Measurements from ENCODE around the gene GNA12.

The GNA12 gene

DNA sequence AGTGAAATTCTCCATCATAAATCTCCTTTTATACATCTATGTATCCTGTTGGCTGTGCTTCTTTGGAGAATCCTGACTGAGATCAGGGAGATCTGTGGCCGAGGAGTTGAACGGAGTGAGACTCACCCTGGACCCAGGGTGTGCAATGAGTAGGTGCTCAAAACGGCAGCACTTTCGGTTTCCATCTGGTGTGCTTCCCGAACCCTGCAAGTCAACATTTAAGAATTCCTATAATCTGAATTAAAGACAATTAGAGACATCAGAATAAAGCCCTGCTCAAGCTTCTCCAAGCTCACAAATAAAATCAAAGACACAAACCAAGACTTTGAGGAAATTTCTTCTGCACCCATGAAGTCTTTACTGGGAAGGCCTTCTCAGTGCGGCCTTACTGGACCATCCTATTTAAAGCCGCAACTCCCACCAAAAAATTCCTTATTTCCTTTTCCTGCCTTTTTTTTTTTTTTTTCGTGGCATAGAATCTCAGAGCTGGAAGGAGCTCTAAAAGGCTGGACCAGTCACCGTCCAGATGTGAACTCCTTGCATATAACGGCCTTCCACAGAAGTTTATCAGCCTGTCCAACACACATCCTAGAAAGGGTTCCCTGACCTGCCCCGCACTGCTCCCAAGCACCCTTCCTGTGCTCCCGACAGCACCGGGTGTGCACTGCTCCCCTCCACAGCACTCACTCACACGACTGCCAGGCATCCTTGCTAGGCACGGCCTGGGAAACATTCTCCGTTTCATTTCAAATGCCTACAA lies 29.7 kb downstream of the GNA12 start:
- Histone ChIP-seq H2AFZ (ENCODE audit: low read depth, low read length) (no peak overlapping the region), H3K27me3 (ENCODE audit: insufficient read depth, low read length) (no peaks in the 10 kb centered on the region), H3K4me3 (ENCODE audit: low read length) (no peak overlapping the region), H3K9me3 (ENCODE audit: low read length) (peaks cover 17% of the 10 kb centered on the region), H3K4me1 (ENCODE audit: insufficient read depth, low read length) (no peaks in the 10 kb centered on the region), H3K36me3 (ENCODE audit: insufficient read depth, low read length) (no peaks in the 10 kb centered on the region)

DNA sequence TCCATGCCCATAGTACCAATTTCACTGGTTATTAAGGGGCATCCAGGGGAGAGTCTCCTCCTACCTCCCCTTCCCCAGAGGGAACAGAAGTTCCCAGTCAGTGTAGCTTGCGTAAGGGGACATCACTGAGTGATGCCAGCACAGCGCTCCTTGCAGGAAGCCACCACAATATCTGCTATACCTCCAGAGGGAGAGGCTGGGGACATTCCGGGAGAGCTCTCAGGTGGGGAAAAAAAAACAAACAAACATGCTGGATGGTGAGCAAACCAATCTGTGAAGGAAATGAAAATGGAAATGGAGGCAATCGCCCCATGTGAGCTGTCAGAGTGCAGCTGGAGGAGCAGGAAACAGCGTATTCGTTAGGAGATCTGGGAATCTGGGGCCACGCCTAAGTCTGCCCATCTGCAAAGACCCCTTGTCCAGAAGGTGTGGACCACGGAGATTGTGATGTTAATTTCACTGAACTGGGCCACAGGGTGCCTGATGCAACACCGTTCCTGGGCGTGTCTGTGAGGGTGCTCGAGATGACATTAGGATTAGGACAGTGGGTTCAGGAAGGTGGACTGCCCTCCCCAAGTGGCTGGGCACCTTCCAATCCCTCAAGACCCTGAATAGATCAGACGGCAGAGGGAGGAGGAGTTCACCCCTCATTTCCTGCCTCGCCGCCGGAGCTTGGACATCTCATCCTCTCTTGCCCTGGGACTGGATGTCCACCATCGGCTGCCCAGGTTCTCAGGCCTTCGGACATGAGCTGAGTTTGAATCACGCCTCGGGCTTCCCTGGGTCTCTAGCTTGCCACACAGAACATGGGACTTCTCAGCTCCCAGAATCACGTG lies 30.5 kb downstream of the GNA12 start:
- Histone ChIP-seq H3K27me3 (ENCODE audit: insufficient read depth, low read length) (no peaks in the 10 kb centered on the region), H3K4me1 (ENCODE audit: insufficient read depth, low read length) (no peaks in the 10 kb centered on the region), H3K9me3 (ENCODE audit: low read length) (peaks cover 17% of the 10 kb centered on the region), H3K36me3 (ENCODE audit: insufficient read depth, low read length) (no peaks in the 10 kb centered on the region), H3K4me3 (ENCODE audit: low read length) (no peak overlapping the region), H2AFZ (ENCODE audit: low read depth, low read length) (no peak overlapping the region)

DNA sequence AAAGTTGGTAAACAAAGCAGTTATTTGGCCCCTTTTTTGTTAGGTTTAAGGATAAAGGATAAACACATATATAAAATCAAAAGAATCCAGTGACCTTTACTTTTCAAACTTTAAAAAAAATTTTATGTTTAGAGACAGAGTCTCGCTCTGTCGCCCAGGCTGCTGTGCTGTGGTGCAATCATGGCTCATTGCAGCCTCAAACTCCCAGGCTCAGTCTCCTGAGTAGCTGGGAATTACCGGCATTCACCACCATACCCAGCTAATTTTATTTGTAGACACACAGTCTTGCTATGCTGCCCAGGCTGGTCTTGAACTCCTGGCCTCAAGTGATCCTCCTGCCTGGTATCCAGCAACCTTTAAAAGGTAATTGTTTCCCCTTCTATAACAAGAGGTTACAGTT lies 31.3 kb downstream of the GNA12 start:
- Histone ChIP-seq H3K4me3 (ENCODE audit: low read length) (no peak overlapping the region), H3K4me1 (ENCODE audit: insufficient read depth, low read length) (no peaks in the 10 kb centered on the region), H3K9me3 (ENCODE audit: low read length) (peaks cover 20% of the 10 kb centered on the region), H2AFZ (ENCODE audit: low read depth, low read length) (no peak overlapping the region), H3K27me3 (ENCODE audit: insufficient read depth, low read length) (no peaks in the 10 kb centered on the region), H3K36me3 (ENCODE audit: insufficient read depth, low read length) (no peaks in the 10 kb centered on the region)

DNA sequence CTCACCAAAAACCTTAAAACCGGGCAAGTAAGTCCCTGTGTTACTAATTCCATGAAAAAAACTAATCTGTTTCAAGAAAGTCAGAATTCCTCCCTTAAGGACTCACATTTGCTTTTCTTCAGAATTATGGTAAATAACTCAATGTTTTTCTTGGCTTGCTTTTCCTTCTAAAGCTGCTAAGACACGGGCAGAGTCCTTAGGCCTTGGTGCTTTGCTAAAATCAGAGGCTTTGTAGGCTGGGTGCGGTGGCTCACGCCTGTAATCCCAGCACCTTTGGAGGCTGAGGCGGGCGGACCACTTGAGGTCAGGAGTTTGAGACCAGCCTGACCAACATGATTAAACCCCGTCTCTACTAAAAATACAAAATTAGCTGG lies 32.0 kb downstream of the GNA12 start:
- no peaks in the 10 kb centered on the region for H3K36me3 ChIP-seq (ENCODE audit: insufficient read depth, low read length)
- H2AFZ ChIP-seq (ENCODE audit: low read depth, low read length), result no peak overlapping the region
- H3K4me3 ChIP-seq (ENCODE audit: low read length), result no peak overlapping the region
- no peaks in the 10 kb centered on the region for H3K27me3 ChIP-seq (ENCODE audit: insufficient read depth, low read length)
- no peaks in the 10 kb centered on the region for H3K4me1 ChIP-seq (ENCODE audit: insufficient read depth, low read length)
- H3K9me3 ChIP-seq (ENCODE audit: low read length), result peaks cover 20% of the 10 kb centered on the region

DNA sequence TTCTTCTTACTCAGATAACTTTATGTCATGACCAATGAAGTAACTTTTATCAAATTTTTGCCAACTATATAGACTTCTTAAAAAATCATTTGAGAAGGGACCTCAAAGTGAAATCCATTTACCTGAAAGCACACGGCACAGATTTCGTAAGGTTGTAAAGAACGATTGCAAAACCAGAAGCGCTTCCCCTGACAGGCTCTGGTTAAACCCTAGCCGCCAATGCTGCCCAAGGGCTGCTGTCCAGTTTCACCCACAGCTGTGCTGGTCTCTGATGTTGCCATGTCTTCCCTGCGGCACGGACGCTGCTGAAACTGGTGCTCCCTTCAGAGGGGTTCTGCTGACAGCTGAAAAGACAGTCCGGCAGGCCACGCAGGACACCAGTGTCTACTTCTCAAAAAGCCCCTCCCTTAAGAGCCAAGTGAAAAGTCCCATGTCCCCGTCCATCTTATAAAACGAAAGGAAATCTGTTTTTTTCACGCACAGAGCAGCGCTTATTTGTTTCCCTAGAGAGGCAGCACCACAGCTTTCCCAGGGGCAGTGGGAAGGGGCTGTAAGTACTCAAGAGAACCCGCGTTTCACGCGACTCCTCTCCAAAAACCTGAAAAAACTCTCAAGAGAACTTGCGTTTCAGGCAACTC lies 32.5 kb downstream of the GNA12 start:
- H3K36me3 ChIP-seq (ENCODE audit: insufficient read depth, low read length), result no peaks in the 10 kb centered on the region
- peaks cover 20% of the 10 kb centered on the region for H3K9me3 ChIP-seq (ENCODE audit: low read length)
- no peaks in the 10 kb centered on the region for H3K27me3 ChIP-seq (ENCODE audit: insufficient read depth, low read length)
- no peaks in the 10 kb centered on the region for H3K4me1 ChIP-seq (ENCODE audit: insufficient read depth, low read length)
- H3K4me3 ChIP-seq (ENCODE audit: low read length), result no peak overlapping the region
- no peak overlapping the region for H2AFZ ChIP-seq (ENCODE audit: low read depth, low read length)

DNA sequence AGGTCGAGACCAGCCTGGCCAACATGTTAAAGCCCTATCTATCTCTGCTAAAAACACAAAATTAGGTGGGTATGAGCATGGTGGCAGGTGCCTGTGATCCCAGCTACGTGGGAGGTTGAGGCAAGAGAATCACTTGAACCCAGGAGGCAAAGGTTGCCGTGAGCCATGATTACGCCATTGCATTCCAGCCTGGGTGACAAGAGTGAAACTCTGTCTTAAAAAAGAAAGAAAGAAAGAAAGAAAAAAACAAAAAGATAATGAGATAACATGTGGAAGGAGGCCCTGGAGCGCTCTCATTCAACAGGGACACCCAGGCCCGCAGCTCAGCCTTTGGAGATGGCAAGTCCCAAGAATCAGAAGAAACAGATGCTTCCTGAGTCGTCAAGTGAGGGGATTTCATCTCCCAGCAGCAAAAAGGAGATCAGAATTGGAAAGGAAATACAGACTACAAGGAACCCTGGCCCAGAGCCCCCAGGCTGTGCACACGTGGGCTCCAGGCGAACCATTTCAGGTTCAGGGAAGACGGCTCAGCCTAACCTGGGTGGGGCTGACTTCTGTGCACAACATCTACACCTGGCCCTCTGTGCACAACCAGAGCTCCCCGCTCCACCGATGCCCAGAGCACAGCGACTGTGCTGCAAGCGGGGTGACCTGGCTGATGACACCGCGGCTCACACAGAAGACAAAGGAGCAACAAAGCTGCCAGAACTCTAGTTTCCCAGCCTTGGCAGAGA lies 33.3 kb downstream of the GNA12 start:
- no peak overlapping the region for H3K4me3 ChIP-seq (ENCODE audit: low read length)
- H3K4me1 ChIP-seq (ENCODE audit: insufficient read depth, low read length), result no peaks in the 10 kb centered on the region
- no peaks in the 10 kb centered on the region for H3K36me3 ChIP-seq (ENCODE audit: insufficient read depth, low read length)
- H3K9me3 ChIP-seq (ENCODE audit: low read length), result peaks cover 20% of the 10 kb centered on the region
- no peaks in the 10 kb centered on the region for H3K27me3 ChIP-seq (ENCODE audit: insufficient read depth, low read length)
- H2AFZ ChIP-seq (ENCODE audit: low read depth, low read length), result no peak overlapping the region

DNA sequence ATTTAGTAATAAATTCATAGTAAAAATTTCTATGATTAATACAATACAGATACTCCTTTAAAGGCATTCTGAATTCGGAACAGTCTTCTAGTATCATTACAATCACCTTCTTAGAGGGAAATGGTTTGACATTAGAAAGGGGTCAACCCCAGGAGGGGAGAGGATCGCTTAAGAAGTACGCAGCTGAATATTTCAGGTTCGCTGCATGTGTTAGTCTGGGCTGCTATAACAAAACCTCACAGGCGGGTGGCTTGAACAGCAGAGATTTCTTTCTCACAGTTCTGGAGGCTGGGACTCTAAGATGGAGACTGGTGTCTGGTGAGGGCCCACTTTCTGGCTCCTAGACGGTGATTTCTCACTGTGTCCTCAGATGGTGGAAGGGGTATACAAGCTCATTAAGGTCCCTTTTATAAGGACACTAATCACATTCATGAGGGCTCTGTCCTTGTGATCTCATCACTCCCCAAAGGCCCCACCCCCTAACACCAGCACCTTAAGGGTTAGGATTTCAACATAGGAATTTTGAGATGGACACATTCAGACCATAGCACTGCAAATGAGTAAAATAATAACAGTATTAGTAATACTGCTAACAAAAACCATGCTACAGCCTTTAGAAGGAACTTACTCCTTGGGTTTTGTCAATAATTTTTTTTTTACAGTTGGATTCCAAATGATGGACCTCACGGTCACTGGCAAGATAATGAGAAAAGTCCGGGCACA lies 34.0 kb downstream of the GNA12 start:
- H3K4me3 ChIP-seq (ENCODE audit: low read length), result no peak overlapping the region

DNA sequence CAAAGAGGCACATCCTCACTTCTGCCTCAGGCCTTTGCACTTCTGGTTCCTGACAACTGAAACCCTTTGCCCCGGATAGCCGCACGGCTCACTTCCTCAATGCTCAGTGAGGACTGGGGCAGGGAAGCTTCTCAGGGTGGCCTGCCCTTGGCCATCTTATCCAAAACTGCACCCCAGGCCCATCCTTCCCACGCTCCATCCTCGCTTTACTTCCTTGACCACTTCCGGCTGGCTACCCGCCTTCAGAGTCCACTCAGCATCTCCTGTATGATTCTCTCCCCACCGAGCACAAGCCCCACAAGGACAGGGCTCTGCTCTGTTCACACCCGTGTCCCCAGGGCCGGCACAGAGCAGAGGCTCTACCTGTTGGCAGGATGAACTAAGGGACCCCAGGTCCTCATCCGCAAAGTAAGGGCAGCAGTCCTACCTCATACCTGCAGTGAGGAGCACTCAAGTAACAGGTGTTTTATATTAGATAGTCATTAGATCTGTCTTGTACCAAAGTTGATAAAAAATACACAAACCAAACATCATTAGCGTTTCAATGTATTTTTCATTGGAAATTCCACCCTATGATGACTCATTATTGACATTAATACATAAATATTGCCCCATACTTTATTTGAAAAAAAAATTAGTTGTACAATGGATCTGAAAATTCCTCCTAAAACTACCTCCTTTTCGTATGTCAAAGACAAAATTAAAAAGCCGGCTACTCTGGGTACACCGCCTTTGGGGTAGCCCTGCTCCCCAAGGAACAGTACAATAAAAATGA lies 35.0 kb downstream of the GNA12 start:
- Histone ChIP-seq H3K4me1 (ENCODE audit: insufficient read depth, low read length) (no peaks in the 10 kb centered on the region), H3K27me3 (ENCODE audit: insufficient read depth, low read length) (no peaks in the 10 kb centered on the region), H2AFZ (ENCODE audit: low read depth, low read length) (no peak overlapping the region), H3K9me3 (ENCODE audit: low read length) (peaks cover 11% of the 10 kb centered on the region), H3K4me3 (ENCODE audit: low read length) (no peak overlapping the region), H3K36me3 (ENCODE audit: insufficient read depth, low read length) (no peaks in the 10 kb centered on the region)

More for the DNA sequence above, 34.0 kb downstream of the GNA12 start:
- H3K9me3 ChIP-seq (ENCODE audit: low read length), result peaks cover 18% of the 10 kb centered on the region
- H2AFZ ChIP-seq (ENCODE audit: low read depth, low read length), result no peak overlapping the region
- H3K36me3 ChIP-seq (ENCODE audit: insufficient read depth, low read length), result no peaks in the 10 kb centered on the region
- H3K4me1 ChIP-seq (ENCODE audit: insufficient read depth, low read length), result no peaks in the 10 kb centered on the region
- H3K27me3 ChIP-seq (ENCODE audit: insufficient read depth, low read length), result no peaks in the 10 kb centered on the region

DNA sequence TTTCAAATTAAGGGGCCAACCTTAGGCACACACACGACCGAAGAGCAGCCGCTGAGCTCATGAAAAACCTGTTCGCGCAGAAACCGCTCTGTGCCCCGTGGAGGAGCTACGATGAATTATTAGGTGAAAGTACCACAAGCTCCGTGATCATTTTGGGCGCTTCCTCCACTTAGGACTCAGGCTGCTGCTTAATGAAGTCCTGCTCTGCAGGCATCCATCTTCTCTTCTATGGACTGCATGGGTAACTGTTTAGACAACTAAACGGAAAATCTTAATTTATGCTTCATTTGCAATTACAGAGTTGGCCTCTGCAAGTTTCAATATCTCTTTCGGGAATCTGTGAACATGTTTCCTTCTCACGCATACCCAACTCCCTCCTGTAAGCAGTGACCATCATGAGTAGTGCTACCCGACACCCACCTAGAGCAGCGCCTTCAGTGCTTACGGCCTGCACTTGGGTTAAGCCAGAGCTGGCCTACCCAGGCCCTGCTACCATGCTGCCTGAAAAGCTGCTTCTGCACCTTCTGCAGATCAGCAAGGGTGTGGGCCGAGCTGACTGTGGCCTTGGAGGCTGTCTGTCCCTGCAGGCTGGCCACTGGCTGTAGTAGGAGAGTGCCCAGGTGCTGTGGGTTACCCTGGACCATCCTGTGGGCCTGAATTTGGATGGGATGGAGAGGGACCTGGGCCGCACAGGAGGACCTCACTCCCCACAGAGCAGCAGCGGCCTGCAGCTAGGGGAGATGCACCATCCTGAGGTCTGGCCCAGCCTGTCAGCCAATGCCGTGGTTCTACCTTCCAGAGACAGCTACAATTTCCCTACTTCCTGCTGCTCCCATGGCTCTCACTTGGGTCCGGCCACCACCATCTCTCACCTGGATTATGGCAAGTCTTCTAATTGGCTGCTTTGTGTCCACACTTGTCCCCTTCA lies 36.0 kb downstream of the GNA12 start:
- Histone ChIP-seq H3K36me3 (ENCODE audit: insufficient read depth, low read length) (no peaks in the 10 kb centered on the region), H3K27me3 (ENCODE audit: insufficient read depth, low read length) (no peaks in the 10 kb centered on the region), H3K4me3 (ENCODE audit: low read length) (no peak overlapping the region), H3K9me3 (ENCODE audit: low read length) (peaks cover 11% of the 10 kb centered on the region), H3K4me1 (ENCODE audit: insufficient read depth, low read length) (no peaks in the 10 kb centered on the region), H2AFZ (ENCODE audit: low read depth, low read length) (no peak overlapping the region)

DNA sequence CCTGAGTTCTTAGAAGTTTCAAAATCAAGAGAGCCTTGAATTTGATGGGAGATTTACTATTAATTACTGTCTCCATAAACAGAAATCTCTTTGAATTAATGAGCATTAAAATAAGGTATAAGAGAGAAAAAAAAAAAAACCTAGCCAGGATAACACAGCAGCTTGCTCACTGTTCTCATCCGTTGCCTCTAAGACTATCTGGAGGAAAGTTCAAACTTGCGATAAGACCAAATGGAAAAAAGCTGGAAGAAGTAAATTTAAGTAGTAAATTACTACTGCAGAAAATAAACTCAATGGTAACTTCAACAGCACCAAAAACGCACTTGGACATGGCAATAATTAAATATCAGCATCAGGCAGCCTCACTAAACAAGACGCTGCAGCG lies 36.7 kb downstream of the GNA12 start:
- Histone ChIP-seq H2AFZ (ENCODE audit: low read depth, low read length) (no peak overlapping the region), H3K36me3 (ENCODE audit: insufficient read depth, low read length) (no peaks in the 10 kb centered on the region), H3K4me3 (ENCODE audit: low read length) (no peak overlapping the region), H3K4me1 (ENCODE audit: insufficient read depth, low read length) (no peaks in the 10 kb centered on the region), H3K9me3 (ENCODE audit: low read length) (peaks cover 11% of the 10 kb centered on the region), H3K27me3 (ENCODE audit: insufficient read depth, low read length) (no peaks in the 10 kb centered on the region)

DNA sequence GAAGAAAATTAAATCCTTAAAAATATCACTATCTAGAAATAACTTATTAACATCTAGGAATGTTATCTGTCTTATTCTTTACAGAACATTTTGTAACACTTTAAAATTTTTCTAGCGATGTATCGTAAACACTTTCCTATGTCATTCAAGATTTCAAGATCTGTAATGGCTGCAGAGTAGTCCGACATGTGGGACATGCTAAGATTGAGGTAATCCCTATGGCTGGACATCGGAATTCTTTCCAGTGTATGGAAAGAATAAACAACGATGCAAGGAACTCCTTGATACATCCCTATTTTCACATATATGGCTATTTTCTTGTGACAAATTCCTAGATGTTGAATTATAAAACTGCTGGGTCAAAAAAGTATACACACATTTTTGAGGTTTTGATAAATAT lies 37.5 kb downstream of the GNA12 start:
- H3K4me3 ChIP-seq (ENCODE audit: low read length), result no peak overlapping the region
- H3K27me3 ChIP-seq (ENCODE audit: insufficient read depth, low read length), result no peaks in the 10 kb centered on the region
- H3K4me1 ChIP-seq (ENCODE audit: insufficient read depth, low read length), result no peaks in the 10 kb centered on the region
- no peak overlapping the region for H2AFZ ChIP-seq (ENCODE audit: low read depth, low read length)
- H3K36me3 ChIP-seq (ENCODE audit: insufficient read depth, low read length), result no peaks in the 10 kb centered on the region
- peaks cover 10% of the 10 kb centered on the region for H3K9me3 ChIP-seq (ENCODE audit: low read length)
